Skeletal muscle satellite cell (primary cell): ENCODE results near the gene PTPN23.

Experiments used
- H3K27me3 ChIP-seq: 2 replicates; pipeline ENCODE4 v1.7.0; 2013; ENCODE audit warnings: low read length; ENCODE audit not compliant: control insufficient read depth, insufficient read depth
- H3K36me3 ChIP-seq: 2 replicates; pipeline ENCODE4 v1.7.0; 2013; ENCODE audit warnings: mild to moderate bottlenecking, control low read depth, low read length; ENCODE audit not compliant: insufficient read depth
- H3K4me1 ChIP-seq: 2 replicates; pipeline ENCODE4 v1.7.0; 2013; ENCODE audit warnings: low read length; ENCODE audit not compliant: control insufficient read depth, insufficient read depth
- H3K4me2 ChIP-seq: 2 replicates; pipeline ENCODE4 v1.7.0; 2013; ENCODE audit warnings: mild to moderate bottlenecking, low read length
- H3K4me3 ChIP-seq: 2 replicates; pipeline ENCODE4 v1.7.0; 2013; ENCODE audit warnings: low read length
- H3K9ac ChIP-seq: 2 replicates; pipeline ENCODE4 v1.7.0; 2013; ENCODE audit warnings: mild to moderate bottlenecking, low read depth, low read length, moderate library complexity
- H3K9me3 ChIP-seq: replicated peaks from 2 replicates; pipeline ENCODE4 v1.7.0; 2013; ENCODE audit warnings: mild to moderate bottlenecking, control low read depth, low read length

PTPN23 gene

DNA sequence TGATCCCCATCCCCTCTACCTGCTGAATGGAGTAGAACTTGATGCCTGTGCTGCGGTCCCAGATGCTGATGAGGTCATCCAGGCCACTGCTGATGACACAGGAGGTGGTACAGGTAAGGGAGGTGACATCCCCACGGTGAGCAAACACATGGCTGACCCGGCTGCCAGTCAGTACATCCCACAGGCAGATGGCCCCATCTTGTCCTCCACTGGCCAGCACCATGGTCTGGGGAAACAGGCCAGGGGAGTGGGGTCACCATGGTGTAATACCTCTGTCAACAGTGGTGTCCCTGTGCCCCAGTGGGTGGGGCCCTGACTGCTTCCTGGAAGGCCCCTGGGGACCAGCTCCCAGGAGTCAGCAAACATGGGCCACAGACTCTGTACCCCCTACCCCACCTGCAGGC is 33.3 kb downstream of the PTPN23 start:
- H3K4me1 ChIP-seq: no peaks in the 10 kb centered on the region
- H3K36me3 ChIP-seq: peaks cover 71% of the 10 kb centered on the region
- H3K4me3 ChIP-seq: no peak overlapping the region
- H3K27me3 ChIP-seq: no peaks in the 10 kb centered on the region
- no peak overlapping the region for H3K9ac ChIP-seq
- no peaks in the 10 kb centered on the region for H3K9me3 ChIP-seq
- H3K4me2 ChIP-seq: no peak overlapping the region

- no peak overlapping the region for H3K4me2 ChIP-seq
- H3K36me3 ChIP-seq: peaks cover 72% of the 10 kb centered on the region
- no peak overlapping the region for H3K9ac ChIP-seq
- H3K4me3 ChIP-seq: no peak overlapping the region
- H3K27me3 ChIP-seq: no peaks in the 10 kb centered on the region
- no peaks in the 10 kb centered on the region for H3K9me3 ChIP-seq
- no peaks in the 10 kb centered on the region for H3K4me1 ChIP-seq
These were observed 34.1 kb downstream of the PTPN23 start for GRCh38 chr3:47414666-47415587.

GRCh38 chr3:47416041-47416440 is 35.2 kb downstream of the PTPN23 start:
- H3K9ac ChIP-seq: no peak overlapping the region
- no peaks in the 10 kb centered on the region for H3K27me3 ChIP-seq
- no peak overlapping the region for H3K4me2 ChIP-seq
- peaks cover 74% of the 10 kb centered on the region for H3K36me3 ChIP-seq
- H3K4me3 ChIP-seq: no peak overlapping the region
- no peaks in the 10 kb centered on the region for H3K9me3 ChIP-seq
- no peaks in the 10 kb centered on the region for H3K4me1 ChIP-seq

- no peak overlapping the region for H3K4me2 ChIP-seq
- peaks cover 7% of the 10 kb centered on the region for H3K4me1 ChIP-seq
- no peak overlapping the region for H3K9ac ChIP-seq
- no peaks in the 10 kb centered on the region for H3K9me3 ChIP-seq
- peaks cover 60% of the 10 kb centered on the region for H3K36me3 ChIP-seq
- H3K27me3 ChIP-seq: no peaks in the 10 kb centered on the region
- no peak overlapping the region for H3K4me3 ChIP-seq
These were observed 37.6 kb downstream of the PTPN23 start for GRCh38 chr3:47418167-47419082.

GRCh38 chr3:47419083-47420043 is 38.5 kb downstream of the PTPN23 start:
- no peak overlapping the region for H3K4me3 ChIP-seq
- H3K4me2 ChIP-seq: no peak overlapping the region
- H3K9me3 ChIP-seq: no peaks in the 10 kb centered on the region
- H3K9ac ChIP-seq: no peak overlapping the region
- peaks cover 7% of the 10 kb centered on the region for H3K4me1 ChIP-seq
- H3K36me3 ChIP-seq: peaks cover 50% of the 10 kb centered on the region
- no peaks in the 10 kb centered on the region for H3K27me3 ChIP-seq

DNA sequence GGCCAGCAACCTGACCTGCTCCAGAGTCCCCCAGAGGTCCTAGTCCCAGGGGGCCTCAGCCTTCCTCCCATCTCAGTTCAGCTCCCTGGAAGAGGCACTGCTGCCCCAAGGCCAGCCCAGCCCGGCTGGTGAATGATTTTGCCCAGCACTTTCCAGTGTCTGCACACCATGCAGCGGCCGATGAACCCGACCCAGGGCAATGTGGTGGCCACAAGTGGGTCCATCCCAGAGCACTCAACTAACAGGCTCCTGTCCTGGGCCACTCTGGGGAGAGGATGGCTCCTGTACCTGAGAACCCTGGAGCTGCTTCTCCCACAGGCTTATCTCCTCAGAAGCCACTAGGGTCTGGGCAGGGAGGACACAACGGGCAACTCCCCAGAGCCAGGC is 39.2 kb downstream of the PTPN23 start:
- Histone ChIP-seq H3K4me3 (no peak overlapping the region), H3K36me3 (peaks cover 47% of the 10 kb centered on the region), H3K4me1 (peaks cover 7% of the 10 kb centered on the region), H3K9me3 (no peaks in the 10 kb centered on the region), H3K4me2 (no peak overlapping the region), H3K27me3 (no peaks in the 10 kb centered on the region), H3K9ac (no peak overlapping the region)

DNA sequence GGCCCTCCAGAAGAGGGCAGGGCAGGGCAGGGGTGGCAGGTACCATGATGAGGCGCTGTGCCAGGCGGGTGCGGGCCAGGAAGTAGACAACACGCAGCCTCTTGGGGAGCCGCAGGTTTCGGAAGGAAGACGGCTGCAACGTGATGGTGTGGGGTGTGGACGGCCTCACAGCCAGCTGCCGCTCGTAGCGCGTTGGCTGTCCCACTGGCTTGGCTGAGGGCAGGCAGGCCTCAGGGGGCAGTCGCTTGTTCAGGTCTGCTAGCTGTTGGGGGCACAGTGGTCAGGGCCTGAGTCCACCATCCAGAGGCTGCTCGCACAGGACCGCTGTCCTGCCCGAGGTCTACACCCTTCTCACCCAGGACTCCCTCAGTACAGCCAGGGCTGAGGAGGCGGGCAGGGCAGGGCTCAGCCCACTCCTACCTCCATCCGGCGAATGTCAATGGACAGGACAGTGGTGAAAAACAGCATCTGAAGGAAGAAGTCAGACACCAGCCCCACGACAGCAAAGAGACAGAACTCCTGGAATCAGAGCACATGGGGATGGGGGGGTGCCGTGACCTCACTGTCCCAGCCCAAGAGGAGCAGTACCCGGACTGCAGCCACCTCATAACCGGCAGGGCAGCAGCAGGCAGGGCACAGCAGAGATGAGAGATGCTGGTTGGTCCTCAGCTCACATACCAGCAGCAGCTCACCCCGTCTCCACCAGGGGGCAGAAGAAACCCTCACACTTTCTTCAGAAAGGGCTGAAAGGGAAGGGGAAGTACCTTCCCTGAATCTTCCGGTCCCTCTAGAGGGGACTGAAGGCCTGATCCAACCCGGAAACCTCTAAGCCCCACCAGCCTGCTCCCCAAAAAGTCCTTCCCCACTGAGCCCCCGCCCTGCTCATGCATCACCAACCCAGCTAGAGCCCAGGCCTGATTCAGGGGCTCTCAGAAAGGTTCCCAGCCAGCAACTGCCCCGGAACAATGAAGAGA is 40.0 kb downstream of the PTPN23 start:
- Histone ChIP-seq H3K9me3 (no peaks in the 10 kb centered on the region), H3K4me1 (peaks cover 7% of the 10 kb centered on the region), H3K9ac (peak overlapping the region; percentile 68), H3K36me3 (peaks cover 44% of the 10 kb centered on the region), H3K4me2 (peak overlapping the region; percentile 26), H3K27me3 (no peaks in the 10 kb centered on the region), H3K4me3 (no peak overlapping the region)

DNA sequence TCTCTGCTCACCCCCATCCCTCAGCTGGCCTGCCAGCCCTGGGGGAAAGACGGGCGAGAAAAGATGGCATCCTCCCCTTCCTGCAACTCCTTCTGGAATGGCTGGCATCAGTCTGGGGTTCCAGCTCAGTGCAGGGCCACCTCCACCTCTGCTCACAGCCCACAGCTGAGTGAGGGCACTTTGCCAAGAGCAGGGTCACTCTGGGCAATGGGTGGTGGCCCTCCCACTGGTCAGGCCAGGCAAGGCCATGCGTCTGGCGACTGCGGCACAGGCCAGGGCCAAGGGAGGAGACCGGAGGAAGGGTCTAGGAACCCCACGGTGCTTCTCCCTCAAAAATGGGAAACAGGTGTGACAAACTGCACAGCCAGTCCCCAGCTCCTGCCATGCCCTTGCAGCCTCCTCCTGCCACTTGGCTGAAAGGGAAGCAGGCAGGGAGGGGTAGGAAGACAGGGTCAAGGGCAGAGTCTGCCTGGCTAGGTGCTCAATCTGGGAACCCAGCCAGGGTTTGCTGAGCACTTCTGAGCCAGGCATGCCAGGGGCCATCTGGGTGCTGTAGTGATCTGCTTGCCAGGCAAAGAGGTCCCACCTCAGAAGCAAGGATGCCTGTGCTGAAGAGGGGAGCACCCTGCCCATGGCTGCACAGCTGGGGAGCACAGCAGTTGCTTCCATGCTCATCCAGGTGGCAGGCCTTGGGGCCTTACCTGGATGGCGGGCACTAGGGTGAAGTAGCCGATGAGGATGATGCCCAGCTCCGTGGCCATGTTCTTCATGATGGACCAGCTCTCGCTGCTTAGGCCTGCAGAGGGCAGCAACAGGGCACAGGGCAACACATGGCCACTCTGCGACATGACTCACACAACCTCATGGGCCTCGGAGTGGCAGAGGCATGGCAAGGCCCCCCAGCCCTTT is 41.2 kb downstream of the PTPN23 start:
- peak overlapping the region; percentile 68 for H3K9ac ChIP-seq
- H3K4me1 ChIP-seq: peaks cover 7% of the 10 kb centered on the region
- no peak overlapping the region for H3K4me2 ChIP-seq
- H3K4me3 ChIP-seq: no peak overlapping the region
- peaks cover 40% of the 10 kb centered on the region for H3K36me3 ChIP-seq
- no peaks in the 10 kb centered on the region for H3K27me3 ChIP-seq
- H3K9me3 ChIP-seq: no peaks in the 10 kb centered on the region

- H3K36me3 ChIP-seq: peaks cover 40% of the 10 kb centered on the region
- no peaks in the 10 kb centered on the region for H3K9me3 ChIP-seq
- no peak overlapping the region for H3K9ac ChIP-seq
- H3K4me3 ChIP-seq: no peak overlapping the region
- H3K4me1 ChIP-seq: peaks cover 7% of the 10 kb centered on the region
- no peaks in the 10 kb centered on the region for H3K27me3 ChIP-seq
- H3K4me2 ChIP-seq: no peak overlapping the region
These were observed 41.9 kb downstream of the PTPN23 start for GRCh38 chr3:47422743-47423142.
